Right ventricle myocardium superior (tissue), 1 donor: Measurements from ENCODE around the gene YOD1. TPM values are rescaled to one million over a fixed set of nuclear protein-coding genes. Genes with fewer than 3 reads are reported as not detected.

Source experiments
- ATAC-seq: fragments of 200-7000 bp; cut with Tn5 transposase; one replicate; pipeline ENCODE4 v1.9.1; 2020; ENCODE audit warnings: mild to moderate bottlenecking; ENCODE audit not compliant: poor library complexity
- DNase-seq: peaks from one replicate; pipeline ENCODE4 v3.0.0-alpha.2; 2020
- intact Hi-C: fragments of 100-400 bp; cut with DNase I; formaldehyde crosslinking; loops from one replicate; pipeline ENCODE4 v1.11.2; 2022
- total RNA-seq: library from RNA; stranded (reverse); fragmentation: NEBNext Ultra II Directional; extraction: Animal tissue kit (Norgen Biotek cat#: 25700); gene quantifications from one replicate; pipeline ENCODE4 v1.2.1, GENCODE V29; 2021
- donor health status: DM: no; HTN: yes; CAD: no; lungs with severe emphysema.

YOD1 gene
- total RNA-seq, 1 donor from 2014 or later: 4.0 TPM

- no peak for ATAC-seq
- intact Hi-C loops: no loop called here
- DNase-seq: no peak
Observed at GRCh38 chr1:207000651-207001291, 50.2 kb downstream of the YOD1 start.

GRCh38 chr1:206998816-206999215, 52.2 kb downstream of the YOD1 start:
- intact Hi-C loops: no loop called here
- ATAC-seq: no peak
- DNase-seq: no peak

Other genes with a start within 250 kb of the YOD1 start
- gene IL20, start 185.6 kb downstream of the YOD1 start, total RNA-seq: not detected
- gene IL24, start 153.8 kb downstream of the YOD1 start, total RNA-seq: not detected
- gene FCMR, start 129.3 kb downstream of the YOD1 start, total RNA-seq: 3.2 TPM
- 0.13 TPM for gene PIGR, start 104.7 kb downstream of the YOD1 start, total RNA-seq
- not detected for gene FCAMR, start 80.7 kb downstream of the YOD1 start, total RNA-seq
- gene C1orf116, start 18.5 kb downstream of the YOD1 start, total RNA-seq: 0.81 TPM
- gene PFKFB2, start 2.1 kb upstream of the YOD1 start, total RNA-seq: 77.9 TPM
- 0.46 TPM for gene C4BPB, start 37.7 kb upstream of the YOD1 start, total RNA-seq
- gene C4BPA, start 53.0 kb upstream of the YOD1 start, total RNA-seq: 0.08 TPM